CD4-positive, CD25-positive, alpha-beta regulatory T cell (primary cell): ENCODE results near the gene GSS. TPM values are rescaled to one million over a fixed set of nuclear protein-coding genes. Genes with fewer than 3 reads are reported as not detected.

ENCODE experiments used
- ATAC-seq, 2 donors: fragments of 150-1000 bp; cut with Tn5 transposase; one replicate each; pipeline ENCODE4 v1.10.0; 2021; ENCODE audit warnings: low read depth in 2 of 2, moderate number of reproducible peaks in 2 of 2, moderate library complexity in 1 of 2
- DNase-seq, 3 donors: peaks; one replicate each; pipeline versions ENCODE4 v3.0.0 to v3.0.0-alpha.2; 2012 to 2022; ENCODE audit warnings: mixed read lengths in 1 of 3
- H3K27ac ChIP-seq: one replicate; pipeline ENCODE4 v1.7.0; 2013; ENCODE audit warnings: mild to moderate bottlenecking, low read length; ENCODE audit not compliant: insufficient read depth, poor library complexity, severe bottlenecking
- H3K27me3 ChIP-seq: one replicate; pipeline ENCODE4 v1.7.0; 2013; ENCODE audit warnings: low read length; ENCODE audit not compliant: control insufficient read depth, insufficient read depth
- H3K36me3 ChIP-seq: one replicate; pipeline ENCODE4 v1.7.0; 2013; ENCODE audit warnings: mild to moderate bottlenecking, low read length, moderate library complexity; ENCODE audit not compliant: control insufficient read depth, insufficient read depth
- H3K4me1 ChIP-seq: 2 replicates; pipeline ENCODE4 v1.7.0; 2013; ENCODE audit warnings: mild to moderate bottlenecking, low read length; ENCODE audit not compliant: insufficient read depth, control insufficient read depth, poor library complexity, severe bottlenecking
- H3K4me3 ChIP-seq: one replicate; pipeline ENCODE4 v1.7.0; 2013; ENCODE audit warnings: low read depth, mild to moderate bottlenecking, low read length, moderate library complexity
- H3K9me3 ChIP-seq, 2 experiments: 1 replicate in 1 of 2; 2 replicates in 1 of 2; pipeline ENCODE4 v1.7.0; 2013; ENCODE audit warnings: low read length in 2 of 2, mild to moderate bottlenecking in 1 of 2, moderate library complexity in 1 of 2; ENCODE audit not compliant: control insufficient read depth in 2 of 2
- H3K27ac Mint-ChIP-seq, 3 donors: one replicate each; pipeline ENCODE4 v1.8.0; 2020 to 2022; ENCODE audit warnings: mild to moderate bottlenecking in 3 of 3, mixed read lengths in 3 of 3, moderate library complexity in 2 of 3
- H3K27me3 Mint-ChIP-seq: one replicate; pipeline ENCODE4 v1.8.0; 2022; ENCODE audit warnings: mild to moderate bottlenecking, mixed read lengths
- H3K36me3 Mint-ChIP-seq: one replicate; pipeline ENCODE4 v1.8.0; 2020; ENCODE audit warnings: mixed read lengths
- H3K4me1 Mint-ChIP-seq, 4 donors: one replicate each; pipeline ENCODE4 v1.8.0; 2020 to 2022; ENCODE audit warnings: mixed read lengths in 4 of 4, mild to moderate bottlenecking in 1 of 4
- H3K4me3 Mint-ChIP-seq, 4 donors: one replicate each; pipeline ENCODE4 v1.8.0; 2020 to 2022; ENCODE audit warnings: mild to moderate bottlenecking in 4 of 4, mixed read lengths in 4 of 4, moderate library complexity in 3 of 4
- H3K9me3 Mint-ChIP-seq, 7 donors: one replicate each; pipeline ENCODE4 v1.8.0; 2020 to 2022; ENCODE audit warnings: mixed read lengths in 7 of 7, mild to moderate bottlenecking in 3 of 7, moderate library complexity in 2 of 7
- polyA plus RNA-seq, 4 donors: library from polyadenylated mRNA; unstranded; fragments of 300-500 nt; fragmentation: Illumina TruSeq; gene quantifications; one replicate each; pipeline ENCODE4 v1.2.3, GENCODE V29; 2021
- total RNA-seq: library from RNA; stranded (reverse); gene quantifications from one replicate; pipeline ENCODE4 v1.2.3, GENCODE V29; 2022

Gene GSS
- total and polyA plus RNA-seq, 5 donors from 2014 or later, result 26.0 to 33.0 (median 30.9) TPM

DNA sequence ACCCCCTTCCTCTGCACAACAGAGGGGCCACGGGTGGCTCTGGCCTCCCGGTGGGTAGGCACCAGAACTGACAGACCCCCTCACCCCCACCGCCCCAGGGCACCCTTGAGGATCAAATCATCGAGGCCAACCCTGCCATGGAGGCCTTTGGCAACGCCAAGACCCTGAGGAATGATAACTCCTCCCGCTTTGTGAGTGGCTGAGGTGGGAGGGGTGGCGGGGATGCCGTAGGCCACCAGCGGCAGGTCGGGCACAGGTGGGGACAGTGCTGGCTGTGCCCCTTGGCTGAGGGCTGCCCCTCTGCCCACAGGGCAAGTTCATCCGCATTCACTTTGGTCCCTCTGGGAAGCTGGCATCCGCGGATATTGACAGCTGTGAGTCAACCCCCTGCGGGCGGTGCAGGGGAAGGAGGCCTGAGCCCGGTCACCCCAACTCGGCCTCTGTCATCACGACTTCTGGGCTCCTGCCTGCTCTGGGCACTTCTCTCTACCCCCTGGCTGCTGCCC lies 29.2 kb upstream of the GSS start:
- no peak overlapping the region for H3K27ac Mint-ChIP-seq
- no peaks in the 10 kb centered on the region for H3K27me3 ChIP-seq
- no peaks in the 10 kb centered on the region for H3K4me1 ChIP-seq
- no peak for ATAC-seq
- H3K27ac ChIP-seq, result no peak overlapping the region
- H3K27me3 Mint-ChIP-seq, result peaks cover 19% of the 10 kb centered on the region
- no peak overlapping the region for H3K4me3 Mint-ChIP-seq
- no peaks in the 10 kb centered on the region for H3K9me3 Mint-ChIP-seq
- no peaks in the 10 kb centered on the region for H3K9me3 ChIP-seq
- H3K36me3 Mint-ChIP-seq, result no peaks in the 10 kb centered on the region
- DNase-seq, result no peak
- peaks cover 0 to 6% (median 0%) of the 10 kb centered on the region in 4 donors for H3K4me1 Mint-ChIP-seq
- no peak overlapping the region for H3K4me3 ChIP-seq
- no peaks in the 10 kb centered on the region for H3K36me3 ChIP-seq

DNA sequence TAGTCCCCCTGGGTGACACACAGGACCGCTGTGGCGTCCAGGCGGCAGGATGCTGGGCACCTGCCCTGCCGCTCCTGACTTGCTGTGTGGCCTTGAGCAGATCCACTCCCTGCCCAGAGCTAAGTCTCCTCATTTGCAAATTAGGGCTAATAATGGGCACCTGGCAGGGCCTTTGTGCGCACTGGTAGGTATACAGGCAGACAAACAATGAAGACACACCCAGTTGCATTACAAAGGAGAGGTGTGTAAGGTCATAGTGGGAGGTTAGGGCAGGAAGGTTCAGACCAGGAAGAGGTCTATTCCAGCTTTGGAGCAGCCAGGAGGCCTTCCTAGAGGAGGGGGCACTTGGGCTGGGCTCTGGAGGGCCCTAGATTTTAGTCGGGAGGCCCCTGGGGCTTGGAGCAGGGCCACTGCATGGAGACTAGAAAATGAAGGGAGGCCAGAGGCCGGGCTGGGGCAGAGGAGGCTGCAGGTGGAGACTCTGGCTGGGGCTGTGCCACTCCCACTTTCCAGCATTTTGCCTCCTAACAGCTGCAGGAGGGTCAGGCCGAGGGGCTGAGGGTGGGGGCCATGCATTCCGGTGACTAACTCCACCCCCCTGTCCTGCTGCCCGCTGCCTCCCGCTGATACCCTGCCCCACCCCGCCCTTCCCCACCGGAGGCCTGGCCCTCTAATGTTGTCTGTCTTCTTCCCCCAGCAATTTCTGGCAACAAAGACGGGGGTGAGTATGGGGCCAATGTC lies 28.6 kb upstream of the GSS start:
- H3K27me3 ChIP-seq, result no peaks in the 10 kb centered on the region
- H3K9me3 ChIP-seq, result no peaks in the 10 kb centered on the region
- no peak overlapping the region for H3K4me3 Mint-ChIP-seq
- H3K36me3 ChIP-seq, result no peaks in the 10 kb centered on the region
- H3K4me1 ChIP-seq, result no peaks in the 10 kb centered on the region
- peaks cover 0 to 6% (median 0%) of the 10 kb centered on the region in 4 donors for H3K4me1 Mint-ChIP-seq
- ATAC-seq (no peak), DNase-seq (no peak)
- H3K36me3 Mint-ChIP-seq, result no peaks in the 10 kb centered on the region
- peaks cover 19% of the 10 kb centered on the region for H3K27me3 Mint-ChIP-seq
- no peak overlapping the region for H3K4me3 ChIP-seq
- H3K9me3 Mint-ChIP-seq, result no peaks in the 10 kb centered on the region
- no peak overlapping the region for H3K27ac ChIP-seq
- peak overlapping the region in 1 of 3 donors; percentile 80 for H3K27ac Mint-ChIP-seq

DNA sequence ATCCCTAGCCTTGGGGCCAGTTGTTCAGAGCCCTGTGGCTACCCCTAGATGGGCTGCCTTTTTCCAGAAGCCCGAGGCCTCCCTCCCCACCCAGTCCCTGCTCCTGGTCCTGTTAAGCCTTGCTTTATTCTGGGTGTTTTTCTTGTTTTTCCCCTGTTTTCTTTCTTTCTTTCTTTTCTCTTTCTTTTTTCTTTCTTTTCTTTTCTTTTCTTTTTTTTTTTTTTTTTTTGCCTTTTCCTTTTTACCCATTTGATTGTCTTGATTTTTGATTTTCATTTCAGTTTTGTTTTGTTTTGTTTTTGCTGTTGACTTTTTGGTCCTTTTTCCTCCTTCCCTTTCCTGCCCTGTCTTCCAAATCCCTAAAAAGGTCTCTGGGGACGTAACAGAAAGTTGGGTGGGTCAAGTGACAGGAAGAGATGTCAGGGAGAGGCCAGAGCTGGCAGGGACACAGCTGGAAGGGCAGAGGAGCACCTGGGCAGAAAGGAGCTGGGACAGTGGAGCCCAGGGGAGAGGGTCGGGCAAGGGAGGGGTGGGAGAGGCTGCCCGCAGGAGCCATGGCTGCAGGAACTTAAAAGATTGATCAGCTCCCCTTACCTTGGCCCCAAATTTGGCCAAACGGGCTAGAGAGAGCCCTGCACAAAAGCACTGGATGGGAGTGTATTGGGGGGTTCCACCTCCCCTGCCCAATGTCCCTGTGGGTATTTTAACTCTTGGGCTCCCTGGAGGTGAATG lies 27.6 kb upstream of the GSS start:
- ATAC-seq (no peak), DNase-seq (no peak)
- Histone ChIP-seq H3K36me3 (no peaks in the 10 kb centered on the region), H3K27me3 (no peaks in the 10 kb centered on the region), H3K9me3 (no peaks in the 10 kb centered on the region), H3K4me3 (no peak overlapping the region), H3K27ac (no peak overlapping the region), H3K4me1 (no peaks in the 10 kb centered on the region)
- Mint-ChIP-seq H3K9me3 (no peaks in the 10 kb centered on the region), H3K4me1 (peaks cover 0 to 6% (median 0%) of the 10 kb centered on the region in 4 donors), H3K27ac (peak overlapping the region in 1 of 3 donors; percentile 56), H3K36me3 (no peaks in the 10 kb centered on the region), H3K4me3 (no peak overlapping the region), H3K27me3 (peaks cover 19% of the 10 kb centered on the region)

DNA sequence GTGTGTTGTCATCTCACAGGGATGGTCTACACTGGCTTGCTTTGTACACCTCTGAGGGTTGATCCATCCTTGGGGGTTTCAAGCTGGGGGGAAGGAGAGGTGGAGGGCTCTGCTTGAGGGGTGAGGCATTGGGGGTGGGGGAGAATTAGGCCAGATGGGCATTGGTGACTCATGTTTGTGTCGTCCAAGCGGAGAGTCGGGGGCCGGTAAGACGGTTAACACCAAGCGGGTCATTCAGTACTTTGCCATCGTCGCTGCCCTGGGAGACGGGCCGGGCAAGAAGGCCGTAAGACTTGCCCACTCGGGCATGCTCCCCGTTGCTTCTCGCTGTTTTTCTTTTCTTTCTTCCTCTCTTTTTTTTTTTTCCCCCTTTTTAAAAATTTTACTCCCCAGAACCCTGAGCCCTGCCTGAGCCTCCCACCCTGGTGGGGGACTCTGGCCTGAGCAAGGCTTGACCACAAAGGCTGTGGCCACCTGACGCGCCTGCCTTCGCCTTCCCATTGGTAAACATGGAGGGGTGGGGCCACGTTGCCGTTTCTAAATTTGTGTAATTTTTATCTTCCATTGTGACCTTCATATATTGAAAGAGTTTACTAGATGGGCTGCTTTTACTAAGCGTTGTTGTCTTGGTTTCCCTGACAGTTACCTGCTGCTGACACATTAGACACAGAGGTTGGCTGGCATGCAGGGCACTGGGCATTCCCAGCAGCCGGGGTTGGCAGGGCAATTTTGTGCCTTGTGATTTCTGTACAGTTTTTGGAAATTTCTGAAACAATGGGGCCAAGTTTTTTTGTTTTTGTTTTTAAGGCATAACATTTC lies 26.9 kb upstream of the GSS start:
- Mint-ChIP-seq H3K9me3 (no peaks in the 10 kb centered on the region), H3K4me3 (no peak overlapping the region), H3K27ac (no peak overlapping the region), H3K4me1 (peaks cover 0 to 6% (median 0%) of the 10 kb centered on the region in 4 donors), H3K27me3 (peaks cover 19% of the 10 kb centered on the region), H3K36me3 (no peaks in the 10 kb centered on the region)
- H3K27me3 ChIP-seq, result no peaks in the 10 kb centered on the region
- no peak for ATAC-seq
- DNase-seq, result no peak
- no peaks in the 10 kb centered on the region for H3K9me3 ChIP-seq
- H3K4me1 ChIP-seq, result no peaks in the 10 kb centered on the region
- no peak overlapping the region for H3K4me3 ChIP-seq
- no peaks in the 10 kb centered on the region for H3K36me3 ChIP-seq
- H3K27ac ChIP-seq, result no peak overlapping the region

DNA sequence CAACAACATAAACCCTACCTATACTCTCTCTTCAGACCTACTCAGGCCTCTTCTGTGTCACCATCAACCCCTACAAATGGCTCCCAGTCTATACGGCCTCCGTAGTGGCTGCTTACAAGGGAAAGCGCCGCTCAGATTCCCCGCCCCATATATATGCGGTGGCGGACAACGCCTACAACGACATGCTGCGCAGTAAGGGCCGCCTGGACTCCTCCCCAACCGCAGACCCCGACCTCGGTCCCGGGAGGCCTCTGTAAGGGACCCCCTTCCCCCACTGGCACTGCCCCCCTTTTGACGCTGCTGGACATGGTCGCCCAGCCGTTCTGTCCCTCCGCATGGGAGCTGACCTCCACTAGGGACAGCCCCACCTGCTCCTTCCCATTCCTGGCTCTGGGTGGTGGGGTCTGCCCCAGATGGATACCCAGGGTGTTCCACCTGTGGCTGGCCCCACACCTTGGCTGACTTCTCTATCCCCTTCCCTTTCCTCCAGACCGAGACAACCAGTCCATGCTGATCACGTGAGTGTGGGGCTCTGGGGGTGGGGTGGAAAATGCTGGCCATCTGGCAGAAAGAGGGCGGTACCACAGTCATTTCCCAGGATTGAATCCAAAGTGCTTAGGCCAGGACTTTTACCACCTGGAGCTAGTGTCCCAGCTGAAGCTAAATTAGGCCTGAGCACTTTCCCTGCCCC lies 25.1 kb upstream of the GSS start:
- Mint-ChIP-seq H3K4me1 (peaks cover 0 to 4% (median 0%) of the 10 kb centered on the region in 4 donors), H3K27ac (no peak overlapping the region), H3K4me3 (no peak overlapping the region), H3K9me3 (no peaks in the 10 kb centered on the region), H3K36me3 (no peaks in the 10 kb centered on the region), H3K27me3 (peaks cover 26% of the 10 kb centered on the region)
- Histone ChIP-seq H3K4me3 (no peak overlapping the region), H3K36me3 (no peaks in the 10 kb centered on the region), H3K27me3 (no peaks in the 10 kb centered on the region), H3K4me1 (no peaks in the 10 kb centered on the region), H3K9me3 (no peaks in the 10 kb centered on the region), H3K27ac (no peak overlapping the region)
- DNase-seq, result no peak
- ATAC-seq, result no peak

DNA sequence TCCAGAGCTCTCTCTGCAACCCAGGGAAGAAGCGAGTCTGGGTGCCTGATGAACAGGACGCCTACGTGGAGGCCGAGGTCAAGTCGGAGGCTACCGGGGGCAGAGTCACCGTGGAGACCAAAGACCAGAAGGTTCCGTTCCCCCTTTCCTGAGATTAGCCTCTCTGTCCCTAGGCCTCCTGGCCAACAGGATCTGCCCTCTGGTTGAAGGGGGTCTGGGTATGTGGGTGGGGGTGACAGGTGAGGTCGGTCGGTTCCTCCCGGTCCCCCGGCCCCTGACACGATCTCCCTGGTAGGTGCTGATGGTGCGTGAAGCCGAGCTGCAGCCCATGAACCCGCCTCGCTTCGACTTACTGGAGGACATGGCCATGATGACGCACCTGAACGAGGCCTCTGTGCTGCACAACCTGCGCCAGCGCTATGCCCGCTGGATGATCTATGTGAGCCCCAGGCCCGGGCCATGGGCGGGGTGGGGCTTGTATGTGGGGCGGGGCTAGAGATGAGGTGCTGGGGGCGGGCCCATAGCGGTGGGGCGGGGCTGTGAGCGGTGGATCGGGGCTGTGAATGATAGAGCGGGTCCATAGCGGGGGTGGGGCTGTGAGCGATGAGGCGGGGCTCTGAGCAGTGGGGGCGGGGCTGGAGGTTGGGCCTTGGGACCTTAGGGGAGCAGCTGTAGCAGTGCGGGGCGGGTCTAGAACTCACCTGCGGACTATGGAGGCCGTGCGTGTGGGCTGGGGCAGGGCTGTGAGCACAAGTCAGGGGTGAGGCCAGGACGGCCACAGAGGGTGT lies 24.0 kb upstream of the GSS start:
- Mint-ChIP-seq H3K4me1 (peaks cover 0 to 2% (median 0%) of the 10 kb centered on the region in 4 donors), H3K27ac (peak overlapping the region in 1 of 3 donors; percentile 26), H3K9me3 (no peaks in the 10 kb centered on the region), H3K36me3 (no peaks in the 10 kb centered on the region), H3K4me3 (no peak overlapping the region), H3K27me3 (peaks cover 26% of the 10 kb centered on the region)
- H3K4me1 ChIP-seq, result no peaks in the 10 kb centered on the region
- H3K27me3 ChIP-seq, result no peaks in the 10 kb centered on the region
- no peak overlapping the region for H3K27ac ChIP-seq
- DNase-seq (no peak), ATAC-seq (peak in 1 of 2 donors; percentile 25)
- no peak overlapping the region for H3K4me3 ChIP-seq
- H3K36me3 ChIP-seq, result no peaks in the 10 kb centered on the region
- no peaks in the 10 kb centered on the region for H3K9me3 ChIP-seq
